Liver (tissue), 9 donors: ENCODE data around the gene PLAU. TPM values are rescaled to one million over a fixed set of nuclear protein-coding genes. Genes with fewer than 3 reads are reported as not detected.

Experiments
- DNase-seq: peaks from one replicate; pipeline ENCODE4 v3.0.0-alpha.2; 2017; ENCODE audit warnings: low spot score
- H3K27ac ChIP-seq, 2 donors: one replicate each; pipeline ENCODE4 v1.7.0; 2013; ENCODE audit warnings: inconsistent platforms in 2 of 2, low read length in 2 of 2, control low read depth in 1 of 2, low read depth in 1 of 2, mild to moderate bottlenecking in 1 of 2
- H3K27me3 ChIP-seq, 4 donors: one replicate each; pipeline versions ENCODE4 v1.6.1 to v1.7.0; 2013; ENCODE audit warnings: low read length in 3 of 4, inconsistent platforms in 1 of 4, mild to moderate bottlenecking in 1 of 4, moderate library complexity in 1 of 4; ENCODE audit not compliant: control insufficient read depth in 4 of 4, insufficient read depth in 4 of 4
- H3K36me3 ChIP-seq, 4 donors: one replicate each; pipeline versions ENCODE4 v1.6.1 to v1.7.0; 2013; ENCODE audit warnings: low read length in 3 of 4, mild to moderate bottlenecking in 3 of 4, low read depth in 1 of 4, moderate library complexity in 1 of 4; ENCODE audit not compliant: control insufficient read depth in 4 of 4, insufficient read depth in 3 of 4
- H3K4me1 ChIP-seq, 4 donors: one replicate each; pipeline versions ENCODE4 v1.6.1 to v1.7.0; 2013; ENCODE audit warnings: low read length in 3 of 4, mild to moderate bottlenecking in 3 of 4, moderate library complexity in 1 of 4; ENCODE audit not compliant: control insufficient read depth in 4 of 4, insufficient read depth in 4 of 4
- H3K4me3 ChIP-seq, 3 donors: one replicate each; pipeline versions ENCODE4 v1.6.1 to v1.7.0; 2013; ENCODE audit warnings: low read length in 3 of 3, control low read depth in 1 of 3, low read depth in 1 of 3, mild to moderate bottlenecking in 1 of 3
- H3K9ac ChIP-seq, 2 donors: one replicate each; pipeline ENCODE4 v1.7.0; 2013; ENCODE audit warnings: low read length in 2 of 2, mild to moderate bottlenecking in 2 of 2, moderate library complexity in 2 of 2, control low read depth in 1 of 2, low read depth in 1 of 2
- H3K9me3 ChIP-seq, 4 donors: one replicate each; pipeline versions ENCODE4 v1.6.1 to v1.7.0; 2013; ENCODE audit warnings: low read length in 3 of 4; ENCODE audit not compliant: control insufficient read depth in 4 of 4
- EGR1 ChIP-seq, 2 donors: IDR thresholded peaks; 2 replicates each; pipeline ENCODE4 v1.6.1; 2016 to 2018; ENCODE audit warnings: antibody characterized with exemption in 2 of 2, low read depth in 2 of 2
- FOXA1 ChIP-seq: IDR thresholded peaks from 2 replicates; pipeline ENCODE4 v1.6.1; 2016; ENCODE audit warnings: antibody characterized with exemption
- GABPA ChIP-seq, 2 donors: IDR thresholded peaks in 1 of 2; conservative IDR thresholded peaks in 1 of 2; 2 replicates each; pipeline ENCODE4 v1.6.1; 2016; ENCODE audit warnings: antibody characterized with exemption in 2 of 2, mild to moderate bottlenecking in 1 of 2, moderate library complexity in 1 of 2
- HNF4G ChIP-seq: IDR thresholded peaks from 2 replicates; pipeline ENCODE4 v1.6.1; 2016; ENCODE audit warnings: antibody characterized with exemption
- JUND ChIP-seq, 2 donors: IDR thresholded peaks; 2 replicates each; pipeline ENCODE4 v1.6.1; 2016; ENCODE audit warnings: antibody characterized with exemption in 2 of 2
- NR2F2 ChIP-seq: IDR thresholded peaks from 2 replicates; pipeline ENCODE4 v1.6.1; 2016; ENCODE audit warnings: antibody characterized with exemption
- RAD21 ChIP-seq, 2 donors: IDR thresholded peaks; 2 replicates each; pipeline ENCODE4 v1.6.1; 2016; ENCODE audit warnings: antibody characterized with exemption in 2 of 2, mild to moderate bottlenecking in 2 of 2
- RXRA ChIP-seq, 2 donors: IDR thresholded peaks; 2 replicates each; pipeline ENCODE4 v1.6.1; 2017 to 2018; ENCODE audit warnings: antibody characterized with exemption in 2 of 2, mild to moderate bottlenecking in 1 of 2
- SP1 ChIP-seq: IDR thresholded peaks from 2 replicates; pipeline ENCODE4 v1.6.1; 2018; ENCODE audit warnings: antibody characterized with exemption, mild to moderate bottlenecking
- TAF1 ChIP-seq: conservative IDR thresholded peaks from 2 replicates; pipeline ENCODE4 v1.6.1; 2016; ENCODE audit warnings: antibody characterized with exemption, mild to moderate bottlenecking
- YY1 ChIP-seq: IDR thresholded peaks from 2 replicates; pipeline ENCODE4 v1.6.1; 2016; ENCODE audit warnings: antibody characterized with exemption, mild to moderate bottlenecking
- WGBS: extraction: QIAGEN DNeasy Blood & Tissue Kit; methylation state at CpG from one replicate; pipeline ENCODE4 v1.1.7; 2013; 5-methylcytosine and 5-hydroxymethylcytosine counted together
- polyA plus RNA-seq, 2 donors: library from polyadenylated mRNA; stranded (reverse) in 1 of 2; unstranded in 1 of 2; fragments of 200-250 nt in 1 of 2; fragments of >200 nt in 1 of 2; fragmentation: Nextera tagmentation in 1 of 2; extraction: Ambion mirVana in 1 of 2; gene quantifications; one replicate each; pipeline versions ENCODE4 v1.2.1 to v1.2.3, GENCODE V29; 2013 to 2015
- total RNA-seq, 2 donors: library from RNA; depleted of rRNA; stranded (reverse); fragments of >200 nt; gene quantifications; one replicate each; pipeline ENCODE4 v1.2.3, GENCODE V29; 2014
- TF ChIP-seq, protein P1 (sequence below): IDR thresholded peaks from 2 replicates; pipeline ENCODE4 v1.6.1; 2016; ENCODE audit warnings: antibody characterized with exemption
- TF ChIP-seq, protein P2 (sequence below): IDR thresholded peaks from 2 replicates; pipeline ENCODE4 v1.6.1; 2016; ENCODE audit warnings: antibody characterized with exemption
- TF ChIP-seq, protein P3 (sequence below): fragments of 150-350 bp; IDR thresholded peaks from 2 replicates; pipeline ENCODE4 v1.5.1; 2017; ENCODE audit warnings: improper control_type of control experiment, low read depth, low read length; ENCODE audit not compliant: missing input control
- donor health status: healthy.
- donor health status: healthy.
- donor health status: healthy.
- donor health status: healthy.
- donor health status: healthy.

Gene PLAU
- total and polyA plus RNA-seq, 4 donors = 0.40 to 1.0 (median 0.79) TPM

DNA sequence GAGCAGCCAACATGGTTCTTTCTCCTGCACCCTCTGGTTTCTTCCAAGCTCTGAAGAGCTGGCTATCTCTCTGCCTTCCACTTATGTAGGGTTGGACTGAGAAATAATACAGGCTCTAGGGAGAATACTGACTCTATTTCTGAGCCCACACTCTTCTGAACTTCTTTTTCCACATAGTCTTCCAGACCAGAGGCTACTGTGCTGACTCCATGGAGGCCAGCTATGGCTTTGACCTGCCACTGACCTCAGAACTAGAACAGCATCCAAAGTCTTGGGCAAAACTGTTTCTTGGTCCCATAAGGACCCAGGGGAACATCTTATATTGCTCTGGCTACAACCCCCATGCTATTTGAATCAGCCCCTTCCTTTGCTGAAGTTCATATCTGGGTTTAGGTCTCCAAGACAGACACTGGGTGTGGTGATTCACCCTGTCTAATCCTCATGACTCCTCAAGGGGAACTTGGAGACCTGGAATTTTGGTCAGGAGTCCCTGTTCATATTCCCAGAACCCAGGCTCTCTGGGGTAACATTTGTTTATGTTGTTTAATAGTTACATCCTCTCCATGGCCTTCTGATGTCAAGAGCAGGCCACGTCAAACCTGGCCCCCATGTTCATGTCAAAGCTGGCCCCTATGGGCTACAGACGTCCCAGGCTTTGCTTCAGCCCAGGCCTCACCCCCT, 12.1 kb upstream of the PLAU start:
- no peak for DNase-seq
- H3K27ac ChIP-seq = no peak overlapping the region
- TF ChIP-seq, protein P1, sequence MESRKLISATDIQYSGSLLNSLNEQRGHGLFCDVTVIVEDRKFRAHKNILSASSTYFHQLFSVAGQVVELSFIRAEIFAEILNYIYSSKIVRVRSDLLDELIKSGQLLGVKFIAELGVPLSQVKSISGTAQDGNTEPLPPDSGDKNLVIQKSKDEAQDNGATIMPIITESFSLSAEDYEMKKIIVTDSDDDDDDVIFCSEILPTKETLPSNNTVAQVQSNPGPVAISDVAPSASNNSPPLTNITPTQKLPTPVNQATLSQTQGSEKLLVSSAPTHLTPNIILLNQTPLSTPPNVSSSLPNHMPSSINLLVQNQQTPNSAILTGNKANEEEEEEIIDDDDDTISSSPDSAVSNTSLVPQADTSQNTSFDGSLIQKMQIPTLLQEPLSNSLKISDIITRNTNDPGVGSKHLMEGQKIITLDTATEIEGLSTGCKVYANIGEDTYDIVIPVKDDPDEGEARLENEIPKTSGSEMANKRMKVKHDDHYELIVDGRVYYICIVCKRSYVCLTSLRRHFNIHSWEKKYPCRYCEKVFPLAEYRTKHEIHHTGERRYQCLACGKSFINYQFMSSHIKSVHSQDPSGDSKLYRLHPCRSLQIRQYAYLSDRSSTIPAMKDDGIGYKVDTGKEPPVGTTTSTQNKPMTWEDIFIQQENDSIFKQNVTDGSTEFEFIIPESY = no peak
- TF ChIP-seq RXRA (IDR thresholded peaks at IDR 0.05) (no peak), SP1 (no peak), HNF4G (no peak), EGR1 (IDR thresholded peaks at IDR 0.05; ENCODE audit: low read depth in 2 of 2) (no peak), NR2F2 (no peak), GABPA (IDR thresholded peaks at IDR 0.05 in 1 of 2, conservative IDR thresholded peaks at IDR 0.05 in 1 of 2) (no peak)
- H3K4me3 ChIP-seq = no peak overlapping the region
- no peaks in the 10 kb centered on the region for H3K9me3 ChIP-seq
- WGBS = 88% methylated on average over 2 of the region's 2 CpGs
- no peaks in the 10 kb centered on the region for H3K27me3 ChIP-seq
- no peak overlapping the region for H3K9ac ChIP-seq
- H3K36me3 ChIP-seq = no peaks in the 10 kb centered on the region
- peaks cover 2 to 15% (median 11%) of the 10 kb centered on the region in 4 donors for H3K4me1 ChIP-seq

DNA sequence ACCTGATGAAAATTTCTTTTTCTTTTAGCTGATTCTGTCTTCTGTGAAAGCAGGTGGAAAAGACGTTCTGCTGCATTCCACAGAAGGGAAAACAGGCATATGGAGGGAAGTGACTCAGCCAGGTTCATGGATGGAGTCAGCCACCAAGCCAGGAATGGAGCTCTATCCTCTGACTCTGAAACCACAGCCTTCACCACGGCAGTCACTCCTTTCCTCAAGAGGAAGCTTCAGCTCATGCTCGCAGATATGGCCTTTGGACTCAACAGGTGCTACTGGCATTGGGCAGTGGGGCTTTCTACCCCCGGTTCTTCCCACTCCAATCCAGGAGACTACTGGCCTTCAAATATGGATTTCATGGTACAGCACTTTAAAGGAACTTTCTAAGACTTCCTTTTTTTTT, 11.5 kb upstream of the PLAU start:
- H3K36me3 ChIP-seq = no peaks in the 10 kb centered on the region
- no peak overlapping the region for H3K9ac ChIP-seq
- no peak overlapping the region for H3K4me3 ChIP-seq
- H3K27me3 ChIP-seq = no peaks in the 10 kb centered on the region
- H3K4me1 ChIP-seq = peaks cover 2 to 15% (median 11%) of the 10 kb centered on the region in 4 donors
- WGBS = 83% methylated on average over 4 of the region's 4 CpGs
- H3K9me3 ChIP-seq = no peaks in the 10 kb centered on the region
- H3K27ac ChIP-seq = no peak overlapping the region
- no peak for DNase-seq
- no peak for TF ChIP-seq JUND (IDR thresholded peaks at IDR 0.05)
- TF ChIP-seq RAD21 (IDR thresholded peaks at IDR 0.05) = no peak
- TF ChIP-seq RXRA (IDR thresholded peaks at IDR 0.05) = no peak
- no peak for TF ChIP-seq YY1
- no peak for TF ChIP-seq SP1
- TF ChIP-seq, protein P1 = no peak
- no peak for TF ChIP-seq EGR1 (IDR thresholded peaks at IDR 0.05; ENCODE audit: low read depth in 2 of 2)
- no peak for TF ChIP-seq GABPA (IDR thresholded peaks at IDR 0.05 in 1 of 2, conservative IDR thresholded peaks at IDR 0.05 in 1 of 2)

DNA sequence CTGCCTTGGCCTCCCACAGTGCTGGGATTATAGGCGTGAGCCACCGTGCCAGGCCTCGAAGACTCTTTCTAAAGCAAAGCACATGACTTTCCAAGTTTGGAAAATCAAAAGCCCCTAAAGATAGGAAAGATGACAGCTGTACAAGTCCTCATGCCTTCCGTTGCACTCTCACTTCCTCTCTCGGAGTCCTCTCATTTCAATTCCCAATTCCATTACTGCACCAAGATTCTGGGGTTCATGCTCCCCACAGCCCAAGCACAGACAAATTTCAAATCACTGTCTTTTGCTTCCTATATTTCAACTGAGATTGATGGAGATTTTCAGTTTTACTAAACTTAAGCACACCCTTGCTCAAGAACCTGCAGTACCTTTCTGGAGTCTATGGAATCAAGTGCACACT, 10.9 kb upstream of the PLAU start:
- H3K4me3 ChIP-seq = no peak overlapping the region
- no peak for TF ChIP-seq TAF1
- TF ChIP-seq, protein P1 = no peak
- TF ChIP-seq, protein P2, sequence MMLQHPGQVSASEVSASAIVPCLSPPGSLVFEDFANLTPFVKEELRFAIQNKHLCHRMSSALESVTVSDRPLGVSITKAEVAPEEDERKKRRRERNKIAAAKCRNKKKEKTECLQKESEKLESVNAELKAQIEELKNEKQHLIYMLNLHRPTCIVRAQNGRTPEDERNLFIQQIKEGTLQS = no peak
- no peak for TF ChIP-seq FOXA1
- TF ChIP-seq, protein P3, sequence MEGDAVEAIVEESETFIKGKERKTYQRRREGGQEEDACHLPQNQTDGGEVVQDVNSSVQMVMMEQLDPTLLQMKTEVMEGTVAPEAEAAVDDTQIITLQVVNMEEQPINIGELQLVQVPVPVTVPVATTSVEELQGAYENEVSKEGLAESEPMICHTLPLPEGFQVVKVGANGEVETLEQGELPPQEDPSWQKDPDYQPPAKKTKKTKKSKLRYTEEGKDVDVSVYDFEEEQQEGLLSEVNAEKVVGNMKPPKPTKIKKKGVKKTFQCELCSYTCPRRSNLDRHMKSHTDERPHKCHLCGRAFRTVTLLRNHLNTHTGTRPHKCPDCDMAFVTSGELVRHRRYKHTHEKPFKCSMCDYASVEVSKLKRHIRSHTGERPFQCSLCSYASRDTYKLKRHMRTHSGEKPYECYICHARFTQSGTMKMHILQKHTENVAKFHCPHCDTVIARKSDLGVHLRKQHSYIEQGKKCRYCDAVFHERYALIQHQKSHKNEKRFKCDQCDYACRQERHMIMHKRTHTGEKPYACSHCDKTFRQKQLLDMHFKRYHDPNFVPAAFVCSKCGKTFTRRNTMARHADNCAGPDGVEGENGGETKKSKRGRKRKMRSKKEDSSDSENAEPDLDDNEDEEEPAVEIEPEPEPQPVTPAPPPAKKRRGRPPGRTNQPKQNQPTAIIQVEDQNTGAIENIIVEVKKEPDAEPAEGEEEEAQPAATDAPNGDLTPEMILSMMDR = no peak
- TF ChIP-seq SP1 = no peak
- TF ChIP-seq EGR1 (IDR thresholded peaks at IDR 0.05; ENCODE audit: low read depth in 2 of 2) = no peak
- TF ChIP-seq RXRA (IDR thresholded peaks at IDR 0.05) = no peak
- no peak for TF ChIP-seq HNF4G
- 87% methylated on average over 5 of the region's 5 CpGs for WGBS
- no peaks in the 10 kb centered on the region for H3K36me3 ChIP-seq
- no peaks in the 10 kb centered on the region for H3K9me3 ChIP-seq
- H3K4me1 ChIP-seq = peaks cover 2 to 15% (median 11%) of the 10 kb centered on the region in 4 donors
- no peaks in the 10 kb centered on the region for H3K27me3 ChIP-seq
- DNase-seq = no peak
- H3K9ac ChIP-seq = no peak overlapping the region
- H3K27ac ChIP-seq = no peak overlapping the region
